IPS-NIHi7 (cell line): ENCODE measurements around the gene TREML4.

Experiments used
- DNase-seq: peaks from one replicate; pipeline ENCODE4 v3.0.0; 2012; ENCODE audit warnings: mixed read lengths; ENCODE audit errors: extremely low spot score

Gene TREML4

GRCh38 chr6:41252401-41253169, 24.4 kb downstream of the TREML4 start:
- no peak for DNase-seq

- no peak for DNase-seq
These were observed 27.0 kb downstream of the TREML4 start for GRCh38 chr6:41255110-41255509.

GRCh38 chr6:41255638-41256246, 27.6 kb downstream of the TREML4 start:
- DNase-seq: no peak

- DNase-seq: no peak
These were observed 28.2 kb downstream of the TREML4 start for GRCh38 chr6:41256383-41256782.

- no peak for DNase-seq
These were observed 29.4 kb downstream of the TREML4 start for GRCh38 chr6:41257369-41258195.

GRCh38 chr6:41258196-41258493, 30.0 kb downstream of the TREML4 start:
- DNase-seq: no peak

GRCh38 chr6:41262401-41262800, 34.3 kb downstream of the TREML4 start:
- DNase-seq: no peak

GRCh38 chr6:41263267-41263666, 35.1 kb downstream of the TREML4 start:
- no peak for DNase-seq

- no peak for DNase-seq
These were observed 38.4 kb downstream of the TREML4 start for GRCh38 chr6:41266541-41266940.

- no peak for DNase-seq
These were observed 40.3 kb downstream of the TREML4 start for GRCh38 chr6:41268478-41268877.

- no peak for DNase-seq
These were observed 41.0 kb downstream of the TREML4 start for GRCh38 chr6:41269166-41269565.

GRCh38 chr6:41269716-41270115, 41.6 kb downstream of the TREML4 start:
- no peak for DNase-seq

- DNase-seq: no peak
These were observed 43.8 kb downstream of the TREML4 start for GRCh38 chr6:41271901-41272395.

GRCh38 chr6:41272591-41273240, 44.6 kb downstream of the TREML4 start:
- DNase-seq: no peak

- peak; percentile 39 for DNase-seq
These were observed 45.6 kb downstream of the TREML4 start for GRCh38 chr6:41273714-41274113.

GRCh38 chr6:41274256-41274655, 46.1 kb downstream of the TREML4 start:
- DNase-seq: no peak

- no peak for DNase-seq
These were observed 47.3 kb downstream of the TREML4 start for GRCh38 chr6:41275489-41275888.

- no peak for DNase-seq
These were observed 49.5 kb downstream of the TREML4 start for GRCh38 chr6:41277605-41278004.

GRCh38 chr6:41278699-41279405, 50.7 kb downstream of the TREML4 start:
- DNase-seq: peak; percentile 88

GRCh38 chr6:41280381-41281057, 52.4 kb downstream of the TREML4 start:
- no peak for DNase-seq

- DNase-seq: no peak
These were observed 55.5 kb downstream of the TREML4 start for GRCh38 chr6:41283600-41283999.
